ENCODE measurements around the gene TBC1D14. TPM values are rescaled to one million over a fixed set of nuclear protein-coding genes. Genes with fewer than 3 reads are reported as not detected.

The TBC1D14 gene
- total RNA-seq, 1 experiment from 2014 or later, result 36.3 TPM

DNA sequence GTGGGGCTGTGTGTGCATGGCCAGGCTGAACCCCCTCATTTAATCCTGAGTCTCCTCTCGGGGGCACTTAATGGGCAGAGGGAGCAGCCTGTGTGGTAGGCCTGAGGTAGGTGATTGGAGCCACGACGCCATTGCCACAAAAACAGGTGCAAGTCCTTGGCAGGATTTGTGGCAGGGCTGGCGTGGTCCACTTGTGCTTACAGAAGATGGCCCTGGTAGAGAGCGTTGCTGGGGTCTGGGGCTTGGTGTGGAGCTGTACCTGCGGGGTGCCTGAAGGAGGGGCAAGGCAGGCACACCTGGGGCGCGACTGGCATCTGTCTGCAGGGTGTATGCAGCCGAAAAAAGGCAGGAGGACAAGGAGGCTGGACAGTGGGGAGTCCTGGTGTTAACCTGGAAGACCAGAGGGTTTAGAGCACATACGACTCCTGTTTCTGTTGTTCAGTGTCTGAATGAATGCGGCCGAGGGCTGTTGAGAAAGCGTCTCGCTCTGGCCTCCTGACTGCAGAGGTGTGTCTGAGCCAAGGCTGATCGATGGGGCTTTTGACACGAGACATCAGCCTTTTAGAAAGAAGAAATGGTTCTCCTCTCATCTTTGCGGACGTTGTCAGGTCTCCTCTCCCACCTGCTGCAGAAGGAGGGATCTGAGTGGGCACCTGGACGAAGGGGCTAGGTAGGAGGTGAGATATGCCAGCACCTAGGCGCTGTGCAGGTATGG lies 52.0 kb downstream of the TBC1D14 start:
- Histone ChIP-seq H3K9me3 (ENCODE audit: control insufficient read depth, insufficient read depth, low read depth, low read length) (no peaks in the 10 kb centered on the region), H3K4me1 (ENCODE audit: control insufficient read depth, insufficient read depth, low read length) (peaks cover 10% of the 10 kb centered on the region), H3K27me3 (ENCODE audit: control insufficient read depth, insufficient read depth, low read length) (no peaks in the 10 kb centered on the region), H3K36me3 (ENCODE audit: control insufficient read depth, insufficient read depth, low read length) (no peaks in the 10 kb centered on the region), H3K27ac (ENCODE audit: low read length) (no peak overlapping the region), H3K4me3 (ENCODE audit: low read depth in 2 of 2, low read length in 2 of 2) (no peak overlapping the region)
- ChIA-PET POLR2A (no interaction called here), CTCF (no interaction called here)
- no peak for ATAC-seq
- TF ChIP-seq, protein P1, sequence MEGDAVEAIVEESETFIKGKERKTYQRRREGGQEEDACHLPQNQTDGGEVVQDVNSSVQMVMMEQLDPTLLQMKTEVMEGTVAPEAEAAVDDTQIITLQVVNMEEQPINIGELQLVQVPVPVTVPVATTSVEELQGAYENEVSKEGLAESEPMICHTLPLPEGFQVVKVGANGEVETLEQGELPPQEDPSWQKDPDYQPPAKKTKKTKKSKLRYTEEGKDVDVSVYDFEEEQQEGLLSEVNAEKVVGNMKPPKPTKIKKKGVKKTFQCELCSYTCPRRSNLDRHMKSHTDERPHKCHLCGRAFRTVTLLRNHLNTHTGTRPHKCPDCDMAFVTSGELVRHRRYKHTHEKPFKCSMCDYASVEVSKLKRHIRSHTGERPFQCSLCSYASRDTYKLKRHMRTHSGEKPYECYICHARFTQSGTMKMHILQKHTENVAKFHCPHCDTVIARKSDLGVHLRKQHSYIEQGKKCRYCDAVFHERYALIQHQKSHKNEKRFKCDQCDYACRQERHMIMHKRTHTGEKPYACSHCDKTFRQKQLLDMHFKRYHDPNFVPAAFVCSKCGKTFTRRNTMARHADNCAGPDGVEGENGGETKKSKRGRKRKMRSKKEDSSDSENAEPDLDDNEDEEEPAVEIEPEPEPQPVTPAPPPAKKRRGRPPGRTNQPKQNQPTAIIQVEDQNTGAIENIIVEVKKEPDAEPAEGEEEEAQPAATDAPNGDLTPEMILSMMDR (IDR thresholded peaks at IDR 0.05), result no peak
- no peak for TF ChIP-seq SIN3A (IDR thresholded peaks at IDR 0.05; ENCODE audit: borderline replicate concordance, insufficient read depth, low read depth, low read length)
- TF ChIP-seq TCF7L2 (IDR thresholded peaks at IDR 0.05; ENCODE audit: low read depth, low read length), result no peak
- TF ChIP-seq, protein P2, sequence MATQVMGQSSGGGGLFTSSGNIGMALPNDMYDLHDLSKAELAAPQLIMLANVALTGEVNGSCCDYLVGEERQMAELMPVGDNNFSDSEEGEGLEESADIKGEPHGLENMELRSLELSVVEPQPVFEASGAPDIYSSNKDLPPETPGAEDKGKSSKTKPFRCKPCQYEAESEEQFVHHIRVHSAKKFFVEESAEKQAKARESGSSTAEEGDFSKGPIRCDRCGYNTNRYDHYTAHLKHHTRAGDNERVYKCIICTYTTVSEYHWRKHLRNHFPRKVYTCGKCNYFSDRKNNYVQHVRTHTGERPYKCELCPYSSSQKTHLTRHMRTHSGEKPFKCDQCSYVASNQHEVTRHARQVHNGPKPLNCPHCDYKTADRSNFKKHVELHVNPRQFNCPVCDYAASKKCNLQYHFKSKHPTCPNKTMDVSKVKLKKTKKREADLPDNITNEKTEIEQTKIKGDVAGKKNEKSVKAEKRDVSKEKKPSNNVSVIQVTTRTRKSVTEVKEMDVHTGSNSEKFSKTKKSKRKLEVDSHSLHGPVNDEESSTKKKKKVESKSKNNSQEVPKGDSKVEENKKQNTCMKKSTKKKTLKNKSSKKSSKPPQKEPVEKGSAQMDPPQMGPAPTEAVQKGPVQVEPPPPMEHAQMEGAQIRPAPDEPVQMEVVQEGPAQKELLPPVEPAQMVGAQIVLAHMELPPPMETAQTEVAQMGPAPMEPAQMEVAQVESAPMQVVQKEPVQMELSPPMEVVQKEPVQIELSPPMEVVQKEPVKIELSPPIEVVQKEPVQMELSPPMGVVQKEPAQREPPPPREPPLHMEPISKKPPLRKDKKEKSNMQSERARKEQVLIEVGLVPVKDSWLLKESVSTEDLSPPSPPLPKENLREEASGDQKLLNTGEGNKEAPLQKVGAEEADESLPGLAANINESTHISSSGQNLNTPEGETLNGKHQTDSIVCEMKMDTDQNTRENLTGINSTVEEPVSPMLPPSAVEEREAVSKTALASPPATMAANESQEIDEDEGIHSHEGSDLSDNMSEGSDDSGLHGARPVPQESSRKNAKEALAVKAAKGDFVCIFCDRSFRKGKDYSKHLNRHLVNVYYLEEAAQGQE (IDR thresholded peaks at IDR 0.05; ENCODE audit: insufficient read depth in 1 of 2, low read depth in 2 of 2, low read length in 1 of 2), result no peak
- no peak for TF ChIP-seq POLR2AphosphoS5 (IDR thresholded peaks at IDR 0.05; ENCODE audit: low read depth, low read length)
- intact Hi-C loops (cut with micrococcal nuclease; ENCODE audit: unreplicated experiment) (no loop called here), in situ Hi-C loops (cut with HindIII; ENCODE audit: low pct_unique_long_range_greater_than_20kb, low sequenced_read_pairs) (no loop called here)
- no peak for DNase-seq (ENCODE audit: low read depth, low spot score)
- no TSS peak for BruUV-seq (replicated peaks)

DNA sequence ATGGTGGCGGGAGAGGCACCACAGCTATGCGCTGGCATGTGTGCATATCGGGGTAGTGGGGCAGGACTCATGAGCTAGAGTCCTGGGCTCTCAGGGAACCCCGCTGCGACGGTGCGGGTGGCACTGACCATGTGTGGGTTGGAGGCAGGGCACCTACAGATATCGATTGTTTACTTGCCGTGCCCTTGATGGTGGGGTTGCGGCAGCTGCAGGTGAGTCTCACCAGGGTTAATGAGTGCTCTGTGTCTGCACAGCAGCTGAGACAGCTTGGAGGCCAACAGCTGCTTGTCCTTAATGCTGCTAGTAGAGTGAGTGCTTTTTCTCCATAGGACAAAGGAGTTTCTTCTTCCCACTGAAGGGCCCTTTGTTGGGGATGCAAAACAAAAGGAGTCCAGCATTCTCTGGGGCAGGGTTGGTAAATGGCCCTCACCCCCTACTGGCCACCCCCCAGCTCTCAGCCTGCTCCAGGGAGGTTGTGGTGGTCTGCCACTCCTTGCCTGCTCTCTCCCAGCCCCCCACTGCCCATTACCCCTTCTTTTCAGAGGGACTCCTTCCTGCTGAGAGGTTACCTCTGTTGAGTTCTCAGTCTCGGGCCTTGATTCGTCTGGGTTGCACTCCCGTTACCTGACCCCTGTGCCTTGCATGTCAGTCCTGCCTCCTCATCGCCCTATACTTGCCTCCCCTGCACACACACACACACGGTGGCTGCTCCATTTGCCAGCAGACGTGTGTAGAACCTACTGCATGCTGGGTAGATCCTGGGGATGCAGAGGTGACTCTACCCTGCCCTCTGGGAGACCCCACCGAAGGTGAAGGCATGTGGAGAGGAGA lies 52.8 kb downstream of the TBC1D14 start:
- Histone ChIP-seq H3K36me3 (ENCODE audit: control insufficient read depth, insufficient read depth, low read length) (no peaks in the 10 kb centered on the region), H3K27me3 (ENCODE audit: control insufficient read depth, insufficient read depth, low read length) (no peaks in the 10 kb centered on the region), H3K4me3 (ENCODE audit: low read depth in 2 of 2, low read length in 2 of 2) (no peak overlapping the region), H3K9me3 (ENCODE audit: control insufficient read depth, insufficient read depth, low read depth, low read length) (no peaks in the 10 kb centered on the region), H3K4me1 (ENCODE audit: control insufficient read depth, insufficient read depth, low read length) (peaks cover 6% of the 10 kb centered on the region; the same call in 1 of the 2 replicates), H3K27ac (ENCODE audit: low read length) (no peak overlapping the region)
- intact Hi-C loops (cut with micrococcal nuclease; ENCODE audit: unreplicated experiment), result no loop called here
- in situ Hi-C loops (cut with HindIII; ENCODE audit: low pct_unique_long_range_greater_than_20kb, low sequenced_read_pairs), result no loop called here
- ATAC-seq, result no peak
- BruUV-seq (replicated peaks), result no TSS peak
- ChIA-PET CTCF (no interaction called here), POLR2A (no interaction called here)
- TF ChIP-seq POLR2AphosphoS5 (IDR thresholded peaks at IDR 0.05; ENCODE audit: low read depth, low read length) (no peak), SIN3A (IDR thresholded peaks at IDR 0.05; ENCODE audit: borderline replicate concordance, insufficient read depth, low read depth, low read length) (no peak), TCF7L2 (IDR thresholded peaks at IDR 0.05; ENCODE audit: low read depth, low read length) (no peak)
- TF ChIP-seq, protein P1 (IDR thresholded peaks at IDR 0.05), result no peak
- TF ChIP-seq, protein P2 (IDR thresholded peaks at IDR 0.05; ENCODE audit: insufficient read depth in 1 of 2, low read depth in 2 of 2, low read length in 1 of 2), result no peak
- DNase-seq (ENCODE audit: low read depth, low spot score), result no peak
